HG03457 (cell line): Measurements from ENCODE around the gene TOPAZ1.
"Not testable (repeated sequence)": the region's sequence is repeated elsewhere in the genome, so short reads cannot be mapped to it uniquely, and the experiment has no call there.

Source experiments
- ATAC-seq: cut with Tn5 transposase; IDR thresholded peaks from one replicate; pipeline ENCODE4 v1.9.1; 2021; ENCODE audit warnings: moderate number of reproducible peaks; ENCODE audit not compliant: unreplicated experiment

TOPAZ1 gene

DNA sequence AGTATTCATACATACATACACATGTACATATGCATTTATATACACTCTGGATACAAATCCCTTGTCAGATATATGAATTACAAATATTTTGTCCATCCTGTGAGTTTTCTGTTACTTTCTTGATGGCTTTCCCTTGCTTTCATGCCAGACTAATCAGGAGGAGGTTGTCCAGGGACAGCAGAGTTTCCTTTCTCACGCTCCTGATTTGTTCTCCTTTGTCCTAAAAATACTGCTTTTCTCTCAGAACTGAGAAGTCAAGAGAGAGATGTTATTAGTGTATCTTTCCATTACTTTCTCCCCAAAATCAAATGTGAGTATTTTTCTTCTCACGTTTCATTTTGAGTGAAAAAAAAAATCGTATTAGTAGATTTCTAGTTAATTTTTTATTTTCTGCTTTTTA, 84.8 kb downstream of the TOPAZ1 start:
- no peak for ATAC-seq

- ATAC-seq, result no peak
These were observed 88.3 kb downstream of the TOPAZ1 start for GRCh38 chr3:44329946-44330345.

- no peak for ATAC-seq
These were observed 88.8 kb downstream of the TOPAZ1 start for GRCh38 chr3:44330444-44330843.

DNA sequence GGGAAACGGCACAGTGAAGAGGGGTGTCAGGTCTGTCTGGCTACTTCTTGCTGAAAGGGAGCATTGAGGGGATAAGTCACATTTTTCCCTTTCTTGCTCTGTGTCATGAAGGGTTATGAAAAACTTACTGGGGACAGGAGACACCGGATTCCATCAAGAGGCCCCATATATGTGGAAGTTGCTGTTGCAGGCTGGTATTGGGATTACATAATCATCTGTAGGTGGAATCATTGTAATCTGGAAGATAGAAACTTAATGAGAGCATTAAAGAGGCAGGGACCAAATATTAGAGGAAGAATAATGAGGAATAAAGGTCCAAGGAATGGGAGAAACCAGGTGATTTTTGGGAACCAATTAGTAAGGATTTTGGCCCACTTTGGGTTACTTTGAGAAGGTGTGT, 92.6 kb downstream of the TOPAZ1 start:
- no peak for ATAC-seq

DNA sequence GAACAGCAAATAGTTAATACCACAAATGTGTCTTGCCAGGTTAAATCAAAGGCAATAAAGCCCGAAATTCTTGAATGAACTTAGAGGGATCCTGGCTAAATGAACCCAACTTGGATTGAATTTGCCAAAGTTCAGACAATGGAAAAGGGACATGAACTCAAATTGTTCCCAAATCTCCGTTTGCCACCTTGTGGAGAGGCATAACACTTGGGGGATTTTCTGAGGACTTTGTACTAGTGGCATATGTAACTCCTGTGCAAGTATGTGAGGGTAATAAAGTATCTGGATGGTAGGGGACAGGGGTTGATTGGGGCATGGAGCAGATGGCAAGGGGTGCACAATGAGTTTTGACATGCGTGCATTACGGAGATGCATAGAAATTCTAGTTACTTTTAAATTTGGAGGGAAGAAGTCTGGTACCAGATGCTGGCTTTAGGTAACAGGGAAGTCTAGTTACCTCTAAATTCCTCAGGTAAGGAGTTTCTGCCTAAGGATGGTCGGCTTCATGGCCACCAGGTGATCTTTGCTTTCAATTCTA, 95.6 kb downstream of the TOPAZ1 start:
- ATAC-seq, result no peak

- ATAC-seq, result peak; percentile 89
These were observed 96.5 kb downstream of the TOPAZ1 start, which contains the start of gene TCAIM for GRCh38 chr3:44338010-44338827. TSS of gene TCAIM (plus strand) at chr3:44338766. CDS start at chr3:44354783, 16,017 bp downstream.

DNA sequence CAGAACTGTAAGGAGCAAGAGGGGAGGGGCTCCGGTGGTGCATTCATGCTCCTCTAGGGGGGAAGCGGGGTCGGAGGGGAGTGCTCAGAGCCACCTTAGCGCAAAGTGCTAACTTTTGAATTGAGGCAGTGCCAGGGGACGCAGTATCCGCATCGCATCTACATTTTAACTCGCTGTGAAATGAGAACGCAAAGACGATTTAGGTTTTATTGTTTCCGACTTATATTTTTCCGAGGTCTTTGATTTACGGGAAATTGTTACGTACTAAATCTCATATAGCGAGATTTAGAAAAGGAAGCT, 97.1 kb downstream of the TOPAZ1 start:
- ATAC-seq, result no peak

DNA sequence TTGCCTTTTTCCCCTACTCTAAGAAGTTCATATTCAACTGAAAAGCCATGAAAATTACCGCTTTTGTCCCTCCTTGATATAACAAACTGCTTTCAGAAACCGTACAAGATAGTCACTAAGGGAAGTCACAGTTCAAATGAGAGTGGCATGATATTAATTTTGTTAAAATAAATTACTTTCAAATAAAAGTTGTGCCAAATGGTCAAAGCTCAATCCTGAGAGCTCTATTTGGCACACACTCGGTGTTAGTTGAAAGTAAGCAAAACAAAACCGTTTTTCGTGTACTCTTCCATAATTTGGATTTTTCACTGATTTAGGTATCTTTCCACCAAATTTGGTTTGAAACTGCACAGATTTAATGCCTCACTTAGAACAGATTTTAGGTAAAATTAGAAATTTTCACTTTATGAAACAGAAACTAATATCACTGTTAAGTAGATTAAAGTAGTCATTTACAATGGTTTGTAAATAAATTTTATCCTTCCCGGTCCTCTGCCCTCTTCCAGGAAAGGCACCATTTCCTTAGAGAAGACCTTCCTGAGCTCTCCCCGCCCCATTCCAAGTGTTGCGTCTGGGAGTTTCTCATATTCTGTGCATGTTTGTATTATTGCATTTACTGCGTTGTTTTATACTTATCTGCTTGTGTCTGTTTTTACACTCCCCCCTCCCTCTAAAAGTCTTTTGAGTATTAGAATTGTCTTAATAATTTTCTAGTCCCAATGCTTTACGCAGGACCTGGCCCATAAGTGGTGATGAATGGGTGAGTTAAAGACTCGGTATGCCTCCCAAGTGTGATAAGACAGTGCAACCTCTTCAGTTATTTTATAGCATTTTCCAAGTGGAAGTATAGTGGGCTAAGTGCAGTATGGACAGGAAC, 97.7 kb downstream of the TOPAZ1 start:
- no peak for ATAC-seq

- ATAC-seq, result no peak
These were observed 98.3 kb downstream of the TOPAZ1 start for GRCh38 chr3:44340058-44340395.

GRCh38 chr3:44342176-44342790, 100.6 kb downstream of the TOPAZ1 start:
- ATAC-seq, result no peak

DNA sequence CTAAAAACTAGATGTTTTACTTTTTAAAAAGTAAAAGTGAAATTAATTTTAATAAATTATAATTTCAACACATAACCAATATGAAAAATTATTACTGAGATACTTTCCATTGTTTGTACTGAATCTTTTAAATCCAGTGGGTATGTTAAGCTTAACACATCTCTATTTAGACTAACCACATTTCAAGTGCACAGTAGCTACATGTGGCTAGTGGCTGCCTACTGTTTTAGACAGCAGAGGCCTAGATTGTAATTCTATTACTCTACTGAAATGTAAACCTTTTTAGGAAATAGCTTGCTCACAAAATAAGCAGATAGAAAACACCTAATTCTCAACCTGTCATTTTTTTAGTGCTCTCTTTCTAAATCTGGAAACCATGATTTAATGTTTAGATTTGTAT, 101.7 kb downstream of the TOPAZ1 start:
- no peak for ATAC-seq

- ATAC-seq, result not testable (repeated sequence)
These were observed 104.9 kb downstream of the TOPAZ1 start for GRCh38 chr3:44346590-44346989.

- ATAC-seq, result no peak
These were observed 107.3 kb downstream of the TOPAZ1 start for GRCh38 chr3:44348993-44349392.

DNA sequence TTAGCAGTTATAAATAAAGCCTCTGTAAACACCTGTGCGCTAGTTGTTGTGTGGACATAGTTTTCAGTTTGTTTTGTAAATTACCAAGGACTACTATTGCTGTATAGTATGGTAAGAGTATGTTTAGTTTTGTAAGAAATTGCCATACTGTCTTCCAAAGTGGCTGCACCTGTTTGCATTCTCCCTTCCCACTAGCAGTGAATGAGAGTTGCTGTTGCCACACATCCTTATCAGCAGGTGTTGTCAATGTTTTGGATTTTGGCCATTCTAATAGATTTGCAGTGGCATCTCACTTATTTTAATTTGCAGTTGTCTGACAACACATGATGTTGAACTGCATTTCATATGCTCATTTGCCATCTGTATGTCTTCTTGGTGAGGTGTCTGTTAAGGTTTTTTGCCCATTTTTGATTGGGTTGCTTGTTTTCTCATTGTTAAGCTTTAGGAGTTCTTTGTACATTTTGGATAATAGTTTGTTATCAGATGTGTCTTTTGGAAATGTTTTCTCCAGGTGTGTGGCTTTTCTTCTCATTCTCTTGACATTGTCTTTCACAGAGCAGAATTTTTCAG, 111.8 kb downstream of the TOPAZ1 start:
- ATAC-seq, result no peak

- no peak for ATAC-seq
These were observed 113.8 kb downstream of the TOPAZ1 start for GRCh38 chr3:44355362-44356033.

DNA sequence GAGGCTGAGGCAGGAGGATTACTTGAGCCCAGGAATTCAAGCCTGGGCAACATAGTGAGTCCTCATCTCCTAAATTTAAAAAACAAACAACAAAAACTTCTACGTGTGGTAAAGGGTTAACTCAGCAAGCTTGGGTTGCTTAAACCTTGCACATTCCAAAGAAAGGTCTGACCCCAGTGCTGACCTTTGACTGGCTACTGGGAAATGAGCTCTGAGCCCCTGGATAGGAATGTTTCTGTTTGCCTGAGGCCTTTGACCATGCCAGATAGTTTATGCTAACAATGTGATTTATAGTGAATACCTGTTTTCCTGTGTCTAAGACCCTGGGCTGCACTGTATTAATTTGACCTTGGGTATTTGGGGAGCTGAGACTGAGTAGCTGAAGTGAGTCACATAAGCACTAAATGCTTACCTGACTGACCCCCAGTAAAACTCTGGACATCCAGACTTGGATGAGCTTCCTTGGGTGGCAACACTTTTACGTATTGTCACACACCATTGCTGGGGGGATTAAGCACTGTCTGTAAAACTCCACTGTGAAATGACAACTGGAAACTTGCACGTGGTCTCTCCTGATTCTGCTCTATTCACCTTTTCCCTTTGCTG, 117.6 kb downstream of the TOPAZ1 start:
- ATAC-seq, result no peak

DNA sequence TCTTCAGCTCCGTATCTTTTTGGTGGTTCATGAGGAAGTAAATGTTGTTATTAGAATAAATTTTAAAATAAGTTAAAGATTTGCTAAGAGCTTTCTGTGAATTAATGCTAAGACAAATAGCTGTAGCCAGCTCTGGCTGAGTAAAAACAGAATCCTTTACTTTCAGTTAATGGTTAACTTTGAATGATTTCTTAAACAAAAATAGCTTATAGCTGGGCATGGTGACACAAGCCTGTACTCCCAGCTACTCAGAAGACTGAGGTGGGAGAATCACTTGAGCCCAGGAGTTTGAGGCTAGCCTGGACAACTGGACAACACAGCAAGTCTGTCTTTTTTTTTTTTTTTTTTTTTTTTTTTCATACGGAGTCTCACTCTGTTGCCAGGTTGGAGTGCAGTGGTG, 121.9 kb downstream of the TOPAZ1 start:
- ATAC-seq, result no peak

DNA sequence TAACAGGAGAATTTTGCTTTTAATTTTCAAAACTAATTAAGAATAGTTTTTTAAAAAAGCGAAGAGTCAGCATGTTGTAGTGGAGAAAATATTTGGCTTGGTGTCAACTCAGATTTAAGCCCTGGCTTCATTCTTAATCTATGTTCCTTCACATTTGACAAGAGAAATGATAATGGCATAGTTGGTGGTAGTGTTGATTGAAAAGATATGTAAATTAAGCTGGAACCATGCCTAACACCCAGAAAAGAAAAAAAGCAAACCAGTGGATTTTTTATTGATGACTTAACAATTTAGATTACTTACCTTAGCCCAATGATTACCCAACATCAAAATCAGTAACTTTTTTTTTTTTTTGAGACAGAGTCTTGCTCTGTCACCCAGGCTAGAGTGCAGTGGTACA, 124.3 kb downstream of the TOPAZ1 start:
- ATAC-seq, result no peak

DNA sequence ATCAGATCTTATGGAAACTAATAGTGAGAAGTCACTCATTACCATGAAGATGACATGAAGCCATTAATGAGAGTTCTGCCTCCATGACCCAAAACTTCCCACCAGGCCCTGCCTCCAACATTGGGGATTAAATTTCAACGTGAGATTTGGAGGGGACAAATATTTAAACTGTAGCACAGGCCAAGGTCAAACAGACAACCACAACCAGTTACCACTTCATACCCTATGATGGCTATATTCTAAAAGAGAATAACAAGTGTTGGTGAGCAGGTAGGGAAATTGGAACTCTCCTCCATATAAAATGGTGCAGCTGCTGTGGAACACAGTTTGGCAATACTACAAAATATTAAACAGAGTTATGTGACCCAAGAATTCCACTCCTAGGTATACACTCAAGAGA, 133.8 kb downstream of the TOPAZ1 start:
- no peak for ATAC-seq
